Body of pancreas (tissue), 4 donors: ENCODE measurements around the gene KIAA0232. TPM values are rescaled to one million over a fixed set of nuclear protein-coding genes. Genes with fewer than 3 reads are reported as not detected.
A peak's percentile ranks its signal among the peaks of the same experiment; 100 is the strongest.

Source experiments
- ATAC-seq: fragments of 150-250 bp; one replicate; pipeline ENCODE4 v1.9.1; 2016
- DNase-seq, 4 donors: peaks; one replicate each; pipeline ENCODE4 v3.0.0-alpha.2; 2019
- H3K27ac ChIP-seq, 4 donors: fragments of 200-600 bp; sonication (generic); 1 replicate in 3 of 4; 2 replicates in 1 of 4; pipeline versions ENCODE4 v1.5.1 to v1.6.1; 2016 to 2019; ENCODE audit warnings: mild to moderate bottlenecking in 1 of 4, mixed read lengths in 1 of 4, moderate library complexity in 1 of 4
- H3K27me3 ChIP-seq, 2 donors: fragments of 200-600 bp; sonication (generic); one replicate each; pipeline ENCODE4 v1.6.0; 2016; ENCODE audit warnings: mild to moderate bottlenecking in 1 of 2
- H3K36me3 ChIP-seq, 2 donors: fragments of 200-600 bp; sonication (generic); replicated peaks in 1 of 2; 2 replicates each; pipeline ENCODE4 v1.5.1; 2016; ENCODE audit warnings: low read depth in 2 of 2; ENCODE audit not compliant: insufficient read depth in 1 of 2
- H3K4me1 ChIP-seq: fragments of 200-600 bp; sonication (generic); one replicate; pipeline ENCODE4 v1.6.0; 2016
- H3K4me3 ChIP-seq, 2 donors: fragments of 200-600 bp; sonication (generic); 1 replicate in 1 of 2; 2 replicates in 1 of 2; pipeline ENCODE4 v1.5.1; 2016 to 2019
- H3K9me3 ChIP-seq, 3 donors: fragments of 200-600 bp; sonication (generic); 1 replicate in 2 of 3; 2 replicates in 1 of 3; pipeline ENCODE4 v1.5.1; 2016
- CTCF ChIP-seq, 7 experiments: fragments of 450-650 bp in 4 of 7; fragments of 200-600 bp in 3 of 7; sonication (generic) in 3 of 7; IDR thresholded peaks; one replicate each; pipeline ENCODE4 v1.5.1; 2016 to 2019; ENCODE audit warnings: antibody characterized with exemption in 7 of 7
- POLR2A ChIP-seq, 3 donors: fragments of 450-650 bp; IDR thresholded peaks; one replicate each; pipeline ENCODE4 v1.6.1; 2016; ENCODE audit warnings: antibody characterized with exemption in 3 of 3, mild to moderate bottlenecking in 2 of 3
- WGBS, 2 donors: methylation state at CpG; one replicate each; pipeline ENCODE4 v1.1.5; 2017; 5-methylcytosine and 5-hydroxymethylcytosine counted together
- intact Hi-C: fragments of 100-400 bp; cut with DNase I; formaldehyde crosslinking; loops from one replicate; pipeline ENCODE4 v1.15.1; 2023
- total RNA-seq, 2 donors: library from RNA; depleted of rRNA; stranded (reverse); fragments of >200 nt; gene quantifications; one replicate each; pipeline ENCODE4 v1.1.0, GENCODE V29; 2016

Gene KIAA0232
- total RNA-seq, 2 donors from 2014 or later: 9.6 to 15.0 TPM

- no peak overlapping the region for H3K27ac ChIP-seq
- WGBS, 2 donors: 87 to 89% methylated on average over 3 to 12 of the region's 12 CpGs
Observed at GRCh38 chr4:6924361-6924779, 141.8 kb downstream of the KIAA0232 start.

DNA sequence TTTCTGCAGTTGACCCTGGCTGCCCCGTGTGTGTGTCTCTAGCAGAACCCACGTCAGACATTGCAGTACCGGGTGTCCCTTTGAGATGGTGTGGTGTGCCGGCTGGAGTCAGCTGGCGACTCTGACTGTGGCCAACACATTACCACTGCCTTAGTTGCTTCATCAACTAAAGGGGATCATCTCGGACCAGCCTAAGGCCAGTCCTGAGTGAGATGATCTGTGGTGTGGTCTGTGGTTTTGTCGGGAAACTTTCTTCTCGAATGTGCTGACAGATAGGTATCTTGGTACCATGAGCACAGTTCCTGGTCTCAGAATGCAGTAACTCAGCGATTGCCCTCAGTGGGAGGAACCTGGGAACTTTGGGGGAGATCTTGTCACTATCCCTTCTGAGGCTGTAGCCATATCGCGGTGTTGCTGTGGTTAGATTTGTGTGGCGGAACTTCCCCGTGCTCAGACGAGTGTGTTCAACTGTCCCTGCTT, 142.9 kb downstream of the KIAA0232 start:
- Histone ChIP-seq H3K36me3 (peaks cover 0 to 2% of the 10 kb centered on the region in 2 donors), H3K27ac (peak overlapping the region in 1 of 4 donors; percentile 67), H3K4me1 (peaks cover 9% of the 10 kb centered on the region), H3K9me3 (no peaks in the 10 kb centered on the region), H3K4me3 (no peak overlapping the region), H3K27me3 (no peaks in the 10 kb centered on the region)
- intact Hi-C loops: no loop called here
- no peak for TF ChIP-seq CTCF (IDR thresholded peaks at IDR 0.05)
- peak in 1 of 3 donors; percentile 22 for TF ChIP-seq POLR2A (IDR thresholded peaks at IDR 0.05)
- DNase-seq (peak in 1 of 4 donors; percentile 76), ATAC-seq (no peak)
- WGBS, 2 donors: 80 to 94% methylated on average over 13 to 14 of the region's 14 CpGs

More at GRCh38 chr4:6924361-6924779, 141.8 kb downstream of the KIAA0232 start:
- ATAC-seq: no peak
- Histone ChIP-seq H3K27me3 (no peaks in the 10 kb centered on the region), H3K4me1 (peaks cover 9% of the 10 kb centered on the region), H3K4me3 (no peak overlapping the region), H3K9me3 (no peaks in the 10 kb centered on the region), H3K36me3 (peaks cover 0 to 2% of the 10 kb centered on the region in 2 donors)
- intact Hi-C loops: no loop called here
- TF ChIP-seq CTCF (IDR thresholded peaks at IDR 0.05): no peak
- no peak for TF ChIP-seq POLR2A (IDR thresholded peaks at IDR 0.05)
- DNase-seq: no peak

DNA sequence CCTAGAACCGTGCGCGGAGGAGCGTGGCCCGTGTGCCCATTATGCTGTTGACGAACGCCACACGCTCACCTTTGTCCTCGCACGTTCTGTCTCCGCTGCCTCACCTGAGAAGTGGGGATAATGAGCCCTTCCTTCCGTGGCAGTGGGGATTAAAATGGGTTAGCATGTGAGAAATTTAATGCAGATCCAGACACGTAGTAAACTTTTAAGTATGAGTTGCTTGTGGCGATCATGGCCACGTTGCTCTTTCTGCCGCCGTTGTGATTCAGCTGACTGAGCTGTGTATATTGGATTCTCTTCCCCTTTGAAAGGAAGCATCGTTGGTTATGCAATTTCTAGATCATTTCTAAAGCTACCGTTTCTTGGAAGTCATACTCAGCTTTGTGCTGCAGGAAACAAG, 143.6 kb downstream of the KIAA0232 start:
- no peak overlapping the region for H3K4me3 ChIP-seq
- H3K36me3 ChIP-seq: peaks cover 0 to 2% of the 10 kb centered on the region in 2 donors
- WGBS, 2 donors: 88 to 91% methylated on average over 19 of the region's 19 CpGs
- no peak for TF ChIP-seq POLR2A (IDR thresholded peaks at IDR 0.05)
- no peak for TF ChIP-seq CTCF (IDR thresholded peaks at IDR 0.05)
- peak overlapping the region in 1 of 4 donors; percentile 67 for H3K27ac ChIP-seq
- intact Hi-C loops: no loop called here
- ATAC-seq (no peak), DNase-seq (peak in 1 of 4 donors; percentile 49)
- no peaks in the 10 kb centered on the region for H3K27me3 ChIP-seq
- peaks cover 13% of the 10 kb centered on the region for H3K4me1 ChIP-seq
- no peaks in the 10 kb centered on the region for H3K9me3 ChIP-seq

- no peak for TF ChIP-seq CTCF (IDR thresholded peaks at IDR 0.05)
- TF ChIP-seq POLR2A (IDR thresholded peaks at IDR 0.05): peak in 1 of 3 donors; percentile 47
- intact Hi-C loops: no loop called here
- Histone ChIP-seq H3K27ac (peak overlapping the region in 1 of 4 donors; percentile 67), H3K4me3 (no peak overlapping the region), H3K36me3 (peaks cover 0 to 2% of the 10 kb centered on the region in 2 donors), H3K4me1 (peaks cover 15% of the 10 kb centered on the region), H3K9me3 (no peaks in the 10 kb centered on the region), H3K27me3 (no peaks in the 10 kb centered on the region)
- peak; percentile 38 for ATAC-seq
- peak in 1 of 4 donors; percentile 65 for DNase-seq
- 49 to 54% methylated on average over 12 of the region's 13 CpGs for WGBS, 2 donors
Observed at GRCh38 chr4:6926681-6927478, 144.4 kb downstream of the KIAA0232 start.
